HG02852 (cell line): ENCODE measurements around the gene AGBL3.
"Not testable (repeated sequence)": the region's sequence is repeated elsewhere in the genome, so short reads cannot be mapped to it uniquely, and the experiment has no call there.

Experiments used
- ATAC-seq: cut with Tn5 transposase; IDR thresholded peaks from one replicate; pipeline ENCODE4 v1.9.1; 2021; ENCODE audit warnings: mild to moderate bottlenecking, moderate library complexity; ENCODE audit not compliant: unreplicated experiment

The AGBL3 gene

GRCh38 chr7:135074096-135074495, 87.8 kb downstream of the AGBL3 start:
- ATAC-seq = no peak

DNA sequence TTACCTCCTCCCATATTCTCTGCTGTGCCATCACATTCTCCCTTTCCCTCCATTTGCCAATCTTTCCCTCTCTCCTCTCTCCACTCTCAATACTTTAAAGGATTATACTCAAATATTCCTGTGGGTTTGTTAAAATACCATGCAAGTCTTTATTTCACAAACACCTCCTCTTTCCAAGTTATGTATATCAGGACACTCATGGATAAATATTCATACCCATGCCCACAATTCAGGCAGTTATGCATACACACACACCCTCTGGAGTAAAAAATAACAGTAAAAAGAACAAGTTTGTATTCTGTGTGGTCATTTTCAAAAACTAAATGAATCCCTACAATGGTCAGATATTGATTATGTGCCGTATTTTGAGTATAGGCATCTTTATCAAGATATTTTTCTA, 88.2 kb downstream of the AGBL3 start:
- no peak for ATAC-seq

DNA sequence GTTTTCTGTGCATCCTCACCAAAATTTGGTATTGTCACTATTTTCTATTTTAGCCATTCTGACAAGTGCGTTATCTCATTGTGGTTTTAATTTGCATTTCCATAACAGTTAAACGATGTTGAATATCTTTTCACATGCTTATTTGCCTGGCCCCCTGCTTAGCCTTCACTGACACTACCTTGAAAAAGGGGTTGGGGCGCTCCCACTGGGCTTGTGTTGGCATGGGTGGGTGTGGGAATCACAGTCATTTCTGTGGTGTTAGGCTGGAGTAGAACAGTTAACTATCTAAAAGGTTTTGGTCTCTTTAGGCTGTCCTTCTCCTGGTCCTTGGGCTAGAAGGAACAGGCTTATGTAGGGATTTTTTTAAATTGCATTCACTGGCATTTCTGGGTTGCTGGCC, 89.4 kb downstream of the AGBL3 start:
- ATAC-seq = no peak

- no peak for ATAC-seq
These were observed 90.6 kb downstream of the AGBL3 start for GRCh38 chr7:135076882-135077281.

- ATAC-seq = no peak
These were observed 91.3 kb downstream of the AGBL3 start for GRCh38 chr7:135077642-135078041.

GRCh38 chr7:135078051-135078450, 91.7 kb downstream of the AGBL3 start:
- ATAC-seq = no peak

GRCh38 chr7:135079068-135079467, 92.8 kb downstream of the AGBL3 start:
- no peak for ATAC-seq

DNA sequence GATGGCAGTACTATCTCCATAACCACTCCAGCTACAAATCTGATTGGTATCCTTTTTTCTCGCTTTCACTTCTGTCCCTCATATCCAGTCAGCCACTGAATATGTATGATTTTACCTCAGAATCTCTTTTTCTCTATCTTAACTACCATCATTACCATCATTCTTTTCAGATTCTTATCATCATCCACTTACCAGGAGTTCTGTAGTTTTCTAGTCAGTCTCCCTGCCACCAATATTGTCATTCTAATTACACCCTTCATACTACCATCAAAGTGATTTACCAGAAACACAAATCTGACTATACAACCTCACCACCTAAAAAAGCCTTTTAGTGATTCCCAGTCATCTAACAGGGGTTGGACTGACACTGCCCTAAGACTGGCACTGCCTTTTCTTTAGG, 96.7 kb downstream of the AGBL3 start:
- no peak for ATAC-seq

DNA sequence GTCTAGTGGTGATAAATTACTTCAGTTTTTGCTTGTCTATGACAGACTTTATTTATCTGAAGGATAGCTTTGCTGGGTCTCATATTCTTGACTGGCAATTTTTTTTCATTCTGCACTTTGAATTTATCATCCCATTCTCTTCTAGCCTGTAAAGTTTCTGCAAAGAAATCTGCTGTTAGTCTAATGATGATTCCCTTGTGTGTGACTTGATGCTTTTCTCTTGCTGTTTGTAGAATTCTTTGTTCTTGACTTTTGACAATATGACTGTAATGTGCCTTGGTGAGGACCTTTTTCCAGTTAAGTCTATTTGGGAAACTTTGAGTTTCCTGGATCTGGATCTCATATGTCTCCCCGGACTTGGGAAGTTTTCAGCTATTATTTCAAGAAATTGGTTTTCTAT, 102.3 kb downstream of the AGBL3 start:
- ATAC-seq = no peak

DNA sequence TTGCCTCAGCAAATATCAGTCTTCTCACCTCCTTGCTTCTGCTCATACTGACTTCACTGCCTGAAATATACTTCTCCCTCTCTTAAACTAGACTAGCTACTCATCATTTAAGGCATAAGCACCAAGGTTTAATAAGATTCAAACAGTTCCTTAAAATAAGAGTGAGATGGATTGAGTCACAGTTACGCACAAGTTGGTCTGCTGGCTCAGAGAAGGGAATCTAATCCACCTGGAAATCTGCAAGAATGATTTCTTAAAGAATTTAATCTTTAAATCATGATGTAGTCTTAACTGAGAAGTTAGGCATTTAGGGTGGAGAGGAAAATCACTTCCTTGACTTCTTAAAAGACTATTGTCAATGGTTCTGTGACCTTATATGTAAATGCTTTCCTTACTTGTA, 105.4 kb downstream of the AGBL3 start:
- no peak for ATAC-seq

DNA sequence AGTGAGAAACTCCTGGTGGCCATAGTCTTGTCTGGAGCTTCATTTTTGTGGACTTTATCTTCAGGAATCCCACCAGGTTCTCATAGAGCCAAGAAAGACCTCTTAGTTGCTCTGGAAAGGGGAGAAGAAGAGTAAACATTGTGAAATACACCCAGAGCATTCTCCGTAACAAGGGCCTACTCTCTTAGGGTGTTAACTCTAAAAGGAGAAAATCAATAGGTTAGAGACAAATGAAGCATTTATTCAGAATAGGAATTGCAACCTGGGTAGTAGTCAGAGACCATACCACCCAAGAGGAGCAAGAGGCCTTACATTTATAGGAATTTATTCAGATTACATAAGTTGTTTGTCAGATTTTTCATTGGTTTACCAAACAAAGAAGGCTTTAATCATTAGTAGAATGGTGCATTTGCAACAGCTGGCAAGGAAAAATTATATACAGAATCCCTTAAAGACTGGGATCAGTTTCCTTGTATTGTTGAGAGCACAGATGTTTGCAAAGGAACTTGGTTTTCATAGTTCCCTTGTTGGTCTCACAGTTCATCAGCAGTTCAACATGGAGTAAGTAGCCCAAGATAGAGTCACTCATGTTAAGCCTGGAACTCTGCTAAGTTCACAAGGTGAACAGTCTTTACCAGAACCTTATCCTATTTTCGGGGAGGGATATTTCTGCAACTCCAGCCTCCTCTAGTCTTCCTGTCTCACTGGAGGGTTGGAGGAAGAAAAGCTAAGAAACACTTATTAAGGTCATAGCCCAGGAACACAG, 108.3 kb downstream of the AGBL3 start:
- ATAC-seq = no peak

- ATAC-seq = no peak
These were observed 109.1 kb downstream of the AGBL3 start for GRCh38 chr7:135095450-135095849.

GRCh38 chr7:135098391-135098790, 112.1 kb downstream of the AGBL3 start:
- ATAC-seq = no peak

GRCh38 chr7:135100856-135101255, 114.5 kb downstream of the AGBL3 start:
- no peak for ATAC-seq

DNA sequence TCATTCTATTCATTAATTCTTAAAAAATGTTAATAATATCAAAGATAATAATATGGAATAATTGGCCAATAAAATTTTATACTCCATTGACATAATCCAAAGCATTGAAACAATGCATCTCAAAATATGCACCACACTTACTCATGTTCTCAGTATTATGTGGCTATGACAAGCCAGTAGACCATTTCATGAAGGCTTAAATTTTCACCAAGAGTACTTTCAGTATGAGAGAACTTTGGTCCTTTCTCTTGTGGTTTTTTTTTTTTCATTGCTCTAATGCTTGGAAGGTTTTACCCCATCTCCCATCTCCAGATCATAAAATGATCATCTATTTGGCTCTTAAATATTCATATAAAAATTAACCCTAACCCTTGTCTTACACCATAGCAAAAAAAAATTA, 116.1 kb downstream of the AGBL3 start:
- ATAC-seq = peak; percentile 98

GRCh38 chr7:135109562-135109961, 123.3 kb downstream of the AGBL3 start:
- no peak for ATAC-seq

DNA sequence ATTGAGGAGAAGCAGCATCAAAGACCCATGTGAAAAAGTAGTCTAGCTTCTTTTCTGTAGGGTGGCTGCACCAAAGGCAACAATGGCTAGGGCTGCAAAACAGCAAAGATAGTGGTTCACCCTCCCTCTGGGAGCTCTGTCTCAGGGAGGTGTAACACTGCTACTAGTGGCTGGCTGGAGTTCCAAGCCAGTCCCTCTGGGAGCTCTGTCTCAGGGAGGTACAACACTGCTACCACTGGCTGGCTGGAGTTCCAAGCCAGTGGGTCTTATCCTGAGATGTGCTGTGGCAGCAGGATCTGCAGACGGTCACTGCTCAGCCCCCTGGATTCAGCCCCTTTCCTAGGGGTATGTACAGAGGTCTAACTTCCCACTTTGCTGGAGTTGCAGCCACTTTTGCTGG, 123.7 kb downstream of the AGBL3 start:
- no peak for ATAC-seq

DNA sequence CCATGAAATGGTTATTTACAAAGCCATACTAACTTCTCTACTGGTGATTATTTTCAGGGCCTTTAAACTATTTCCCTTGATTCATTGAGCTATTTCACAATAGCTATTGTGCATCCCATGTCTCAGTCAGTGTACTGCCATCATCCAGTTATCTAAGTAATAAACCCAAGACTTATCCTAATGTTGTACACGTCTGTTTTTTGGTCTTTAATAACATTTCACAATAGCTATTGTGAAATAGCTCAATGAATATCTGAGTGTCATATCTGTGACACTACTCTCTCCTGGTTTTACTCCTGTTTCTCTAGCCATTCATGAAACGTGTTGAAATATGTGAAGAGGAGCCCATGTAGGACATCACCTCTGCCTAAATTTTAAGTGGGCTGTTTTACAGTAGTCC, 125.1 kb downstream of the AGBL3 start:
- no peak for ATAC-seq

DNA sequence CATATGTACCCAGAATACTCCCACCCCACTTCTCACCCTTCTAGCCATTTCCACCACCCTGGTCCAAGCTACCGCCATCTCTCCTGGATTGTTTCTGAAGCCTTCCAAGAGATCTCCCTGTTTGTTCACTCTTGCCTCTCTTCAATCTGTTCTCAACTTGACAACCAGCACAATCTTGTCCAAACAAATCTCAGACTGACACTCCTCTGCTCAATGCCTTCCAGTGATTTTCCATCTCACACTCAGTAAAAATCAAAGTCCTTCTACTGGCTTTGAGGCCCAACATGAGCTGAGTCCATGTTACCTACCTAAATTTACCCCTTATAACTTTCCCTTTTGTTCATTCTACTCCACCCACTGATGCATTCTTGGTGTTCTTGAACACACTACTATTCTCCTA, 128.3 kb downstream of the AGBL3 start:
- no peak for ATAC-seq

DNA sequence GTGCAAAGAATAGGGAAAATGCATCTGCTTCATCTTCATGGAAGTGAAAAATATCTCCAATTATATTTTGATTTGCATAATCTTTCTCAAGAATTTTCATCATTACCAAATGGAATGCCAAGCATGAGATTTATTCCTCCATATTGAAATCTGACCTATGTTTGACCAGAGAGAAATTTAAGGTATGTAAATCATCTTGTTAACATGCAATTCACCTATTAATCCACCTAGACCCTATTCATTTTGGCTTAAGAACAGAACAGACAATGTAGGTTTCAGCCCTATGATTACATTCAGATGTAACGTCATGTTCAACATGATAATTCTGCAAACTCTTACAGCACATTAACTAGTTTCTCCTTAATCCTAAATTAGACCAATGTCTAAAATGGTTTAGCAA, 130.8 kb downstream of the AGBL3 start:
- no peak for ATAC-seq

- ATAC-seq = no peak
These were observed 135.6 kb downstream of the AGBL3 start for GRCh38 chr7:135121868-135122267.

- ATAC-seq = not testable (repeated sequence)
These were observed 138.3 kb downstream of the AGBL3 start for GRCh38 chr7:135124631-135125030.

DNA sequence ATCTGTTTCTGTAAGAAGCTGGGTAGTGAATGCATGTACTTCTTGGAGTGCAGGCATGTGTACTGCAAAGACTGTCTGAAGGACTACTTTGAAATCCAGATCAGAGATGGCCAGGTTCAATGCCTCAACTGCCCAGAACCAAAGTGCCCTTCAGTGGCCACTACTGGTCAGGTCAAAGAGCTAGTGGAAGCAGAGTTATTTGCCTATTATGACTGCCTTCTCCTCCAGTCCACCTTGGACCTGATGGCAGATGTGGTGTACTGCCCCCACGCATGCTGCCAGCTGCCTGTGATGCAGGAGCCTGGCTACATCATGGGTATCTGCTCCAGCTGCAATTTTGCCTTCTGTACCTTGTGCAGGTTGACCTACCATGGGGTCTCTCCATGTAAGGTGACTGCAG, 142.6 kb downstream of the AGBL3 start:
- ATAC-seq = no peak
